ENCODE measurements around the gene ABCA7.

The ABCA7 gene

DNA sequence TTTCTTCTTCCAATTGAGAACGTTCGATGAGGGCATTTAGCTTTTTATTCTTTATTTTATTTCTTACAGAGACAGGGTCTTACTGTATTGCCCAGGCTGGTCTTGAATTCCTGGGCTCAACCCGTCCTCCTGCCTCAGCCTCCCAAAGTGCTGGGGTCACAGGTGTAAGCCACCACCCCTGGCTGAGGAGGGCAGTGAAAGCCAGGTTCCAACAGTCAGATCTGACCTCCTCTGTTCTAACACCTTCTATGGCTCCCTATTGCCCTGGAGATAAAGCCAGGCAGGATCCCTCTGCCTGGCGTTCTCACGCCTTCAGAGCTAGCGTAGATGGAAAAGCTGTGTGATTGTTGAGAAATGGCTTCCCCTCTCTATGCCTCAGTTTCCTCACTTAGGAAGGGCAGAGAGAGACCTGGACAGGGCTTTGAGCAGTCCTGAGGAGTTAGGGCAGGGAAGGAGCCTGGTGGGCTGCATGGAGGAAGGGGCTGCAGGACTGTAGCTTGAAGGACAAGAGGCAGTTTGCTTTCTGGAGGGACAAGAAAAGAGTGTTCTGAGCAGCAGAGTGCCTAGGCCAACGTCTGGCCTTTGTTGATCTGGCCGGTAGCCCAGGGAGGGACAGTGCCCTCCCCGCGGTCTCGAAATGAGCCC lies 32.6 kb downstream of the ABCA7 start:
- DNase-seq (ENCODE audit: low spot score): no peak

DNA sequence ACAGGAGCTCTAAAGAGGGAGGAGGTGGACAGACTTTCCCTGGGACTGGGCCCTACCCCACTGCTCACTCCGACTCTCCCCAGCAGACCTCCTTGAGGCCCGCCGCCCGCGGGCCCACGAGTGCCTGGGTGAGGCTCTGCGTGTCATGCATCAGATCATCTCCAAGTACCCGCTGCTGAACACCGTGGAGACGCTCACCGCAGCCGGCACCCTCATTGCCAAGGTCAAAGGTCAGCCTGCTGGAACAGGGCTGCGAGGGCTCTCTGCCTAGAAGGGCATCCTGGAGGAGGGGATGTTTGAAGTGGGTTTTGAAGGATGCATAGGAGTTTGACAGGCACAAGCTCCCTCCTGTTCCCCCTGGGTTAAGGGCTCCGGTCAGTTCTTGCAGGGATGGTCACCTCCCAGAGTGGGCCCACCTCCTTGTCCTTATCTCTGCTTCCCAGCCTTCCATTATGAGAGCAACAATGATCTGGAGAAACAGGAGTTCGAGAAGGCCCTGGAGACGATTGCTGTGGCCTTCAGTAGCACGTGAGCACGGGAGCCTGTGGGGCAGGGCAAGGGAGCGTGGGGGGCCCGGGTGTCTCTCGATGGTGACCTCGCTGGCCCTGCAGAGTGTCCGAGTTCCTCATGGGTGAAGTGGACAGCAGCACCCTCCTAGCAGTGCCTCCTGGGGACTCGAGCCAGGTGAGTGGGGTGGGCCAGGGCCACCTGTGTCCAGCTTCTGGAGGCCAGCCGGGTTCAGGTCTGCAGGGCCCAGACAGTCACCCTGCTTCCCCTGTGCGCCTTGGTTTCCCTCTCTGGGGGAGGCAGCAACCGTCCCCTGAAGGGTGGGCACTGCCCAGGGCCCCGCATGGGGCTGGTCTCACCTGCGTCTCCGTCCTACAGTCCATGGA lies 33.4 kb downstream of the ABCA7 start:
- no peak for DNase-seq (ENCODE audit: low spot score)

DNA sequence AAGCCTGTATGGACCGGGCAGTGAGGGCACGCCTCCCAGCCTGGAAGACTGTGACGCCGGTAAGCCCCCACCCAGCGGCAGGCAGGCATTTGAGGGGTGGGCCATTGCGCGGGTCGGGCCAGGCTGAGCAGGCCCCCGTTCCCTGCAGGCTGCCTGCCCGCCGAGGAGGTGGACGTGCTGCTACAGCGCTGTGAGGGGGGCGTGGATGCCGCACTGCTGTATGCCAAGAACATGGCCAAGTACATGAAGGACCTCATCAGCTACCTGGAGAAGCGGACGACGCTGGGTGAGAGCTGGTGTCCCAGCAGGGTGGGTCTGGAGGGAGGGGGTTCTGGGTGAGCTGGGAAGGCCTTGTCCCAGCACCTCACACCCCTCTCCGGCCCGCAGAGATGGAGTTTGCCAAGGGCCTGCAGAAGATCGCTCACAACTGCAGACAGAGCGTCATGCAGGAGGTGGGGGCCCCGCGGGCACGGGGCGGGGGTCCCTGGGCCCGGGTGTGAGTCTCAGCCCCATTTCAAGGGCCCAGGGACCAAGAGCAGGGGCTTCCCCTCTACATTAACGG lies 34.1 kb downstream of the ABCA7 start:
- DNase-seq (ENCODE audit: low spot score): no peak

DNA sequence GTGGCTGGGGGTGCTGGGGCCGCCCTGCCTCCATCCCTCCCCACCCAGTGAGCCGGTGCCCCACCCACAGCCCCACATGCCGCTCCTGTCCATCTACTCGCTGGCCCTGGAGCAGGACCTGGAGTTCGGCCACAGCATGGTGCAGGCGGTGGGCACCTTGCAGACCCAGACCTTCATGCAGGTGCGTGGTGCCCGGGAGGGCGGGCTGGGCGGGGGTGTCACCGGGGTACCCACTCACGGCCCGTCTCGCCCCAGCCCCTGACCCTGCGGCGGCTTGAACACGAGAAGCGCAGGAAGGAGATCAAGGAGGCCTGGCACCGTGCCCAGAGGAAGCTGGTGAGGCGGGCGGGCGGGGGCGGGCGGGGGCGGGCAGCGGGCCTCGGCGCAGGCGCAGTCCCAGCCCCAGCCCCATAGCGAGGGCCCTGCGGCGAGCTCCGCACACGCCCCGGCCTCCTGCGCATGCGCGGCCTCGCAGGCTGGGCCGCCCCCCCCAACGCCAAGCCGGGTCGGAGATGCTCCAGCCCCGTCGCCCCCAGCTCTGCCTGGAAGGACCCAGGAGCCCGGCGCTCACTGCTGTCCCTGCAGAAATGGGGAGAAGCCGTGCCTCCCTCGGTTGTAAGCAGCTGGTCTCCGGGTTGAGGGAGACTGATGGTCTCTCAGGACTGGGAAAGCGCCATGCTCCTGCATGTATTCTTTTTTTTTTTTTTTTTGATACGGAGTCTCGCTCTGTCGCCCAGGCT lies 34.8 kb downstream of the ABCA7 start:
- peak; percentile 58 for DNase-seq (ENCODE audit: low spot score)

DNA sequence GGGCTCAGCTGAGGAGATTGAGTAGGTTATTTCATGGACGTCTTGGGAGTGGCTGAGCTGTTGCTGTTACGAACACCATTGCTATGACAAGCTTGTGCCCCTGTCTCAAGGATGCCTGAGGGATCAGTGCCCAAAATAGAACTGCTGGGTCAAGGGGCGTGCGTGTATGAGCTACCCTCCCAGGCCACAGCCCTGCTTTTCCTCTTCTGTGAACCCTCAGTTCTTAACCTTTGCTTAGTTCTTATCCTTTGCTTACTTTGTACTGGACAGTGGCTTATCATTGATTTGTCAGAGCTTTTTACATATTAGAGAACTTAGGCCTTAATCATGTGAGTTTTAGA lies 36.1 kb downstream of the ABCA7 start:
- no peak for DNase-seq (ENCODE audit: low spot score)

DNA sequence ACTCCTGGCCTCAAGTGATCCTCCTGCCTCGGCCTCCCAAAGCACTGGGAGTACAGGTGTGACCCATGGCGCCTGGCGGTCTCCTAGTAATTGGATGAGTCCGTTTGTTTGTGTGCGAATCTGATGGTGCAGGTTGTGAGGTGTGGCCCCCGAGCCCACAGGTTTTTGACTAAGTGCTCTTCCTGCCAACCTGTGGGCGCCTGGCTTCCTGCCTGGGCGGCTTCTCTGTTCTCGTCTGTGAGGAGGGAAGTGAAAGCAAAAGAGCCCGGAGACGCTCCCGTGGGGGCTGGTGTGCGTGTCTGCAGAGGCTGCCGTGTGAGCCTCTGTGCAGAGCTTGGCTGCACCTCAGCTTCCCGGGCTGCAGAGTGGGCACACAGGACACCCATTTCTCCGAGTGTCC lies 37.0 kb downstream of the ABCA7 start:
- peak; percentile 84 for DNase-seq (ENCODE audit: low spot score)

DNA sequence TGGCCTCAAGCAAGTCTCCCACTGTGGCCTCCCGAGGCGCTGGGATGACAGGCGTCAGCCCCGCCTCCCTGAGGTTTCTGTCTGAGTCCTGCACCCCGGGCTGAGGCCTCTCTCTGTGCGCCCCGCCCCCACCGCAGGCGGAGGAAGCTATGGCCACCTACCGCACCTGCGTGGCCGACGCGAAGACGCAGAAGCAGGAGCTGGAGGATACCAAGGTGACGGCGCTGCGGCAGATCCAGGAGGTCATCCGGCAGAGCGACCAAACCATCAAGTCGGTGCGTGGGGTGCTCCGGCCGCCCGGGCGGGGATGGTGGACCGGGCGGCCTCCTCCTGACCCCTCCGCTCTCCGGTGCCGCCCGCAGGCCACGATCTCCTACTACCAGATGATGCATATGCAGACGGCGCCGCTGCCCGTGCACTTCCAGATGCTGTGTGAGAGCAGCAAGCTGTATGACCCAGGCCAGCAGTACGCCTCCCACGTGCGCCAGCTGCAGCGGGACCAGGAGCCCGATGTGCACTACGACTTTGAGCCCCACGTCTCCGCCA lies 39.7 kb downstream of the ABCA7 start:
- no peak for DNase-seq (ENCODE audit: low spot score)

DNA sequence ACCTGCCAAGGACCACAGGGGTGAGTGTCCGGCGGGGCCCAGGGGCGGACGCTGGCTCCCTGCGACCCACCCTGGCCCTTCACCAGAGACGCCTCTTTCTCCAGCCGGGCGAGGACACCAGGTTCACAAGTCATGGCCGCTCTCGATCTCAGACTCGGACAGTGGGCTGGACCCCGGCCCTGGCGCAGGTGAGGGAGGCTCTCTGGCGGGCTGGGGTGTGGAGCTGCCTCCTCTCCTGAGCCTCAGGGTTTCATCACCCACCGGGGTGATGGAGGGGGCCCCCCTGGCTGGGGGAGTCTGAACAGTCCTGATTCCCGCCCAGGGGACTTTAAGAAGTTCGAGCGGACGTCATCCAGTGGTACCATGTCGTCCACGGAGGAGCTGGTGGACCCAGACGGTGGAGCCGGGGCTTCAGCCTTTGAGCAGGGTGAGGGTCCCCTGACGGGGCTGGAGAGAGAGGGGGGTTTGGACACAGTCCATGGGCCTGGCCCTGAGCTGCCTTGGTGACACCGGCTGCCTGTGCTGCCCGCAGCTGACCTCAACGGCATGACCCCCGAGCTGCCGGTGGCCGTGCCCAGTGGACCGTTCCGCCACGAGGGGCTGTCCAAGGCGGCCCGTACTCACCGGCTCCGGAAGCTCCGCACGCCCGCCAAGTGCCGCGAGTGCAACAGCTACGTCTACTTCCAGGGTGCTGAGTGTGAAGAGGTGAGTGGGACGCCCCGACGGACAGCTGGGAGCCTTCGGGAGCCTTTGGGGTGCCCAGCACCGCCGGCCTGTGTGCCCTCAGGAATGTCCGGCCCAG lies 40.7 kb downstream of the ABCA7 start:
- DNase-seq (ENCODE audit: low spot score): no peak

DNA sequence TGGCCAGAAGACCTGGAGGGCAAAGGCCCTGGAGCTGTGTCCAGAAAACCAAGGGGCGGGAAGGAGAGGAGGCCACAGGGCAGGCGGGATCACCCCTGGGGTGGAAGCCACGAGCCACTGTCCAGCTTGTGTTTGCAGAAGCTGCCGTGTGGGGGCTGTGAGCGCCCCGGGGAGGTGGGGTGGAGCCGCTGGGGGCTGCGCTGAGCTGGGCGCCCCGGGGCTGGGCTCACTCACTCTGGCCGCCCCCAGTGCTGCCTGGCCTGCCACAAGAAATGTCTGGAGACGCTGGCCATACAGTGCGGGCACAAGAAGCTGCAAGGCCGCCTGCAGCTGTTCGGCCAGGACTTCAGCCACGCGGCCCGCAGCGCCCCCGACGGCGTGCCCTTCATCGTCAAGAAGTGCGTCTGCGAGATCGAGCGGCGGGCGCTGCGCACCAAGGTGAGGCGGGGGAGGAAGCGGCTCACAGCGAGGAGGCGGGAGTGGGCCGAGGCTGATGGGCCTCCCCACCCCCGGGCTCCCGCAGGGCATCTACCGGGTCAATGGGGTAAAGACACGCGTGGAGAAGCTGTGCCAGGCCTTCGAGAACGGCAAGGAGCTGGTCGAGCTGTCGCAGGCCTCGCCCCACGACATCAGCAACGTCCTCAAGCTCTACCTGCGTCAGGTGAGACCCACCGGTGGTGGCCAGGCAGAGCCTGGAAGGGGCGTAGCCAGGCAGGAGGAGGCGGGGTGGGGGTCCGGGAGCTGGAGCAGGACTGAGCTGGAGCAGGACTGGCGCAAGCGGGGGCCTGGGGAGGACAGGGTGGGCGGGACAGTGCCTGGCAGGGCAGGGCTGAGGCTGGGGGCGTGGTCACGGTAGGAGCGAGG lies 41.6 kb downstream of the ABCA7 start:
- DNase-seq (ENCODE audit: low spot score): no peak

DNA sequence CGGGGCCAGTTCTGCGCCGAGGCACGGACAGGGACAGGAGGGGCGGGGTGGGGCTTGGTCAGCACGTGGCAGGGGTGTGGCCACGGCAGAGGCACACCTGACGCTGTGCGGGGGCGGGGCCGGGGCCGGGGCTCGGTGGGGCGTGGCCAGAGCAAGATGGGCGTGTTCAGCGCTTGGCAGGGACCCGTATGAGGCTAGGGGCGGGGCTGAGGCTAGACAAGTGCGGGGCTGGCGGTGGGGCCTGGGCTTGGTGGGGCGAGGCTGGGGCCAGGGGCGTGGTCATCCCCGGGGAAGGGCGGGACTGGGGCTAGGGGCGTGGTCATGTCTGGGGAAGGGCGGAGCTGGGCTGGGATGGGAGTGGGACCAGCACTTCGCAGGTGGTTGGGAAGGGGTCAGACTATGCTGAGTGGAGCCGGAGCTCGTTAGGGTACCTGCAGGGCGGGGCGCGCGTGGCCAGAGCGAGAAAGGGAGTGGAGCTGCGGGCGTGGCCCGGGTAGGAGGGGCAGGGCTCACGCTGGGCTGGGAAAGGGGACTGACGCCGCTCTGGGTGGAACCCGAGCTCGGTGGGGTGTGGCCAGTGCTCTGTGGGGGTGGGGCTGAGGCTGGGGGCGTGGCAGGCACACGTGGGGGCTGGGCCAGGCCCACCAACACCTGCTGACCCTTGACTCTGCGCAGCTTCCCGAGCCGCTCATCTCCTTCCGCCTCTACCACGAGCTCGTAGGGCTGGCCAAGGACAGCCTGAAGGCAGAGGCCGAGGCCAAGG lies 42.4 kb downstream of the ABCA7 start:
- DNase-seq (ENCODE audit: low spot score): peak; percentile 79

DNA sequence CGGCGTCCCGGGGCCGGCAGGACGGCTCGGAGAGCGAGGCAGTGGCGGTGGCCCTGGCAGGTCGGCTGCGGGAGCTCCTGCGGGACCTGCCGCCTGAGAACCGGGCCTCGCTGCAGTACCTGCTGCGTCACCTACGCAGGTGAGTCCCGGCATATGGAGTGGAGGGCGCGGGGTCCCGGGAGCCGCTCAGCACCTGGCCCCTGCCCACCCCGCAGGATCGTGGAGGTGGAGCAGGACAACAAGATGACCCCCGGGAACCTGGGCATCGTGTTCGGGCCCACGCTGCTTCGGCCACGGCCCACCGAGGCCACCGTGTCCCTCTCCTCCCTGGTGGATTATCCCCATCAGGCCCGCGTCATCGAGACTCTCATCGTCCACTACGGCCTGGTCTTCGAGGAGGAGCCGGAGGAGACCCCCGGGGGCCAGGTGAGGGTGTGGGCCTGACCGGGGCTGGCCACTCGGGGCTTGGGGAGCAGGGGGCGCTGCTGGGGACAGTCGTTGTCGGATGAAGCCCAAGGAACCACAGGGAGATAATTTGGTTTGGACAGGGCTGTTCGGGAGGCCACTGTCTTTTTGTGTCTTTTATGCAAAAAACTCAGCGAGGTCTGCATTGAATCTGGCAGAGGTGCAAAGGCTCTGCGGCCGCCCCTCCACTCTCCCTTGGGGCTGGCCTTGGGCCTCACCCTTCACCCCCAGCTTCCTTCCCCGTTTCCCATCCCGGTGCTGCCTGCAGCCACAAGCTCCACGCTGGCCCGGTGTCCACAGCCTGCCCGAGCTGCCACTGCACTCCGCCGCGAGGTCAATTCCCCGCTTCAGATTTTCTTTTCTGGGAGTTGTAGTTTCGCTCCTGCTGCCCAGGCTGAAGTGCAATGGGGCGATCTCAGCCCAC lies 43.3 kb downstream of the ABCA7 start:
- no peak for DNase-seq (ENCODE audit: low spot score)

DNA sequence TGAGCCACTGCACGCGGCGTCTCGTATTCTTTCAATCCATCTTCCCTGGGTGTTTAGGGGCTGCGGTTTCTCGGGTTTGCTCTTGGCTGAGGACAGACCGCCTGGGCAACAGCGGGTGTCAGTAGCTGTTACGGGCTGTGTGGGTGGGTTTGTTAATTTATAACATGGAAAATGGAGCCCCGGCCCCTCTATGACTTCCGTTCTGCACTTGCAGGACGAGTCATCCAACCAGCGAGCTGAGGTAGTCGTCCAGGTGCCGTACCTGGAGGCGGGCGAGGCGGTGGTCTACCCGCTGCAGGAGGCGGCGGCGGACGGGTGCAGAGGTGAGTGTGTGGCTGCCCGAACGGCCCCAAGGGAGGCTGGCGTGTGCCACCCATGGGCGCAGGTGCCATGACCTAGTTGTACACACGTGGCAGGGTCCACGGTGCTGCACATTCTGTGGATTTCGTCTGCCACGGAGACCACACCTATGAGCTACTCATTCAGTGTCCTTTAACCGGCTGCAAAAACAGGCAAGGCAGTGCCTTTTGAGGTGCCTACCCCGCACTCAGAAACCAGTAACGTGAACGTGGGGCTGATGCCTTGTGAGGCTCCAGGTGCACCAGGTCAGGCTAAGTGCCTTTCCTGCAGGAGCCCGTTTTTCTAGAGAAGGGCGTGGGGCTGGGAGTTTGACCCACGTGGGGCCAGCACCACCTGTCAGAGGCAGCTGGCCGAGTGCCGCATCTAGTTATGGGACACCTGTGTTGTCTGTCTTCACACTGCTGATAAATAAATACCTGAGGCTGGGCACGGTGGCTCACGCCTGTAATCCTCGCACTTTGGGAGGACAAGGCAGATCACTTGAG lies 44.3 kb downstream of the ABCA7 start:
- no peak for DNase-seq (ENCODE audit: low spot score)

DNA sequence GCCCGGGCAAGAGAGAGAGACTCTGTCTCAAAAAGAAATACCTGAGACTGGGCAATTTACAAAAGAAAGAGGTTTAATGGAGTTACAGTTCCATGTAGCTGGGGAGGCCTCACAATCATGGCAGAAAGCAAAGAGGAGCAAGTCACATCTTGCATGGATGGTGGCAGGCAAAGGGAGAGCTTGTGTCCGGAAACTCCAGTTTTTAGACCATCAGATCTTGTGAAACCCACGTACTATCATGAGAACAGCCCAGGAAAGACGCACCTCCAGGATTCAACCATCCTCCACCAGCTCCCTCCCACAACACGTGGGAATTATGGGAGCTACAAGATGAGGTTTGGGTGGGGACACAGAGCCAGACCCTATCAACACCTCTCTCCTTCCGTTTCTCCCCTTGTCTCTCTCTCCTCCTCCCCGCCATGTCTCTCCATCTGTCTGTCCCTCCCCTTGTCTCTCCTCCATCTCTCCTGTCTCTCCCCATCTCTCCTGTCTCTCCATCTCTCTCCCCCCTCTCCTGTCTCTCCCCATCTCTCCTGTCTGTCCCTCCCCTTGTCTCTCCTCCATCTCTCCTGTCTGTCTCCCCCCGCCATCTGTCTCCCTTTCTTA lies 45.2 kb downstream of the ABCA7 start:
- DNase-seq (ENCODE audit: low spot score): no peak

DNA sequence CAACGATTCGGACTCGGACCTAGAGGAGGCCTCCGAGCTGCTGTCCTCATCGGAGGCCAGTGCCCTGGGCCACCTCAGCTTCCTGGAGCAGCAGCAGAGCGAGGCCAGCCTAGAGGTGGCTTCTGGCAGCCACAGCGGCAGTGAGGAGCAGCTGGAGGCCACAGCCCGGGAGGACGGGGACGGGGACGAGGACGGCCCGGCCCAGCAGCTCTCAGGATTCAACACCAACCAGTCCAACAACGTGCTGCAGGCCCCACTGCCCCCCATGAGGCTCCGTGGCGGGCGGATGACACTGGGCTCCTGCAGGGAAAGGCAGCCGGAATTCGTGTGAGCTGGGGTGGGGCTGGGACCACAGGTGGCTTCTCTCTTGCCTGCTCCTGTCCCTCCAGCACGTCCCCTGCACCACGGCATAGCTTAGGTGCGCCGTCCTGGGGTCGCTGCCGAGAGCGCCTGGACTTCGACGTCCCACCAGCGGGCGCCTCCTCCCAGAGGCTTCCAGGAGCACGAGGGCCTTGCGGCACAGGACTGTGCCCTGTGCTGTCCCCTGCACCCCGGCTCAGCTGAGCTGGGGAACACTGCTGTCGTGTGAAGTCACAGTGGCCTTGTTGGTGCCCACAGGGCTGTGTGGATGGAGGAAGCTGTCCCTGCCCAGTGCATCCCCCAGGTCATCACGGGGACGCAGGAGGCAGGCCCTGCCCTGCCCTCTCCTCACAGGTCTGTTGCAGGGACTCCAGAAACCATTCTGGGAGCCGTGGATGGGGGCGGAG lies 46.0 kb downstream of the ABCA7 start:
- DNase-seq (ENCODE audit: low spot score): no peak

DNA sequence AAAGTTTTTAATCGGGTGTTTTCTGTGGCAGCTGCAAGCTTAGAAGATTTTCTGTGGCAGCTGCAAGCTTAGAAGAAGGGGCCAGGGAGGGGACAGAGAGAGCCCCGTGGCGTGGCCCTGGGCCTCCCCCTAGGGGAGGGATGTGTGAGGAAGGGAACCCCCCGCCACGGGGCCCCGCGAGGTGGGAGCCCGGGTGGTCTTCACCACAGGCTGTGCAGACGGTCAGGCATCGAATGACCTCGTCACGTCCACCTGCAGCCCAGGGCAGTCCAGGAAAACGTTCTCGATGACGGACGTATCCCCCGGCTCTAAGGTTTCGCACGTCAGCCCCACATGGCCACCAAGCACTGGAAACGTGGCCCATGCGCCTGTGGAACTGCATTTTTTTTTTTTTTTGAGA lies 46.7 kb downstream of the ABCA7 start:
- DNase-seq (ENCODE audit: low spot score): no peak

DNA sequence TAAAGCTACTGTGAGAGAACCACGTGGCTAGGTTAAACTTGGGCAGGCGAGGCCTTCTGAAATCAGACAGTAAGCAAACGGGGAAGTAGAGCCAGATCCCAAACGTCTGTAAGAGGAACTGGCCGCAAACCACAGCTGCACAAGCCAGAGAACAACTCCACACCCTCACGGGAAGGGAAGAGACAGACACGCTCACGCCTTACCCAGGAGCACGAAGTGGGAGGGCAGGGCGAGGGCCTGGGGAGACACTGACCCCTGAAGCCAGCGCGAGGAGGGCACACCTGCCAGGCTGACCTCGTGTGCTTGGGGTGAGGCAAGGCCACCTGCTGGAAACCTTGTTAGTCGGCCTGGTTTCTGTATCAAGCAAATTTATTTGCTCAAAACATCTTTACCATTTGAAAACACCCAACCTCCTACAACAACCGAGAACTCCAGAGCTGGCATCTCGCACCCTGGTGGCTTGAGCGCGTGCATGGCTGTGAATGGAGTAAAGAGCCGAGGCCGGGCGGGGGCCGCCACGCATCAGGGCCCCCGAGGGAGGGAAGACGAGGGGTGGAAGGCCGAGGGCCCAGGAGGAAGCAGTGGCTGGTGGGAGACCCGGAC lies 48.0 kb downstream of the ABCA7 start:
- no peak for DNase-seq (ENCODE audit: low spot score)
